OCI-LY1 (cell line): ENCODE data around the gene PLAAT2.

Experiments used
- H2AFZ ChIP-seq: fragments of 200-600 bp; sonication (generic), shearing (Covaris generic); 2 replicates; pipeline ENCODE4 v1.6.0; 2014; ENCODE audit warnings: antibody characterized with exemption, mild to moderate bottlenecking, low read length
- H3F3A ChIP-seq: fragments of 200-600 bp; sonication (generic), shearing (Covaris generic); 2 replicates; pipeline ENCODE4 v1.6.0; 2014; ENCODE audit warnings: mild to moderate bottlenecking, antibody characterized with exemption, low read length, moderate library complexity; ENCODE audit not compliant: insufficient read depth
- H3K27ac ChIP-seq: fragments of 200-600 bp; sonication (generic); 2 replicates; pipeline ENCODE4 v1.5.1; 2014; ENCODE audit warnings: low read length, mixed run types, mild to moderate bottlenecking, low read depth; ENCODE audit not compliant: poor library complexity, severe bottlenecking
- H3K27me3 ChIP-seq: fragments of 200-600 bp; sonication (generic); 2 replicates; pipeline ENCODE4 v1.6.0; 2014; ENCODE audit warnings: antibody characterized with exemption, mild to moderate bottlenecking, low read length, moderate library complexity; ENCODE audit not compliant: insufficient read depth
- H3K36me3 ChIP-seq: fragments of 200-600 bp; sonication (generic); 2 replicates; pipeline ENCODE4 v1.6.1; 2014; ENCODE audit warnings: mild to moderate bottlenecking, antibody characterized with exemption, low read length, moderate library complexity, mixed read lengths; ENCODE audit not compliant: insufficient read depth
- H3K4me1 ChIP-seq: fragments of 200-600 bp; sonication (generic); 2 replicates; pipeline ENCODE4 v1.5.1; 2014; ENCODE audit warnings: mild to moderate bottlenecking, low read length, moderate library complexity; ENCODE audit not compliant: insufficient read depth, severe bottlenecking
- H3K4me2 ChIP-seq: fragments of 200-600 bp; sonication (generic), shearing (Covaris generic); 2 replicates; pipeline ENCODE4 v1.6.1; 2014; ENCODE audit warnings: low read length
- H3K4me3 ChIP-seq: fragments of 200-600 bp; sonication (generic); 2 replicates; pipeline ENCODE4 v1.5.1; 2014; ENCODE audit warnings: low read length, low read depth, mild to moderate bottlenecking, mixed read lengths; ENCODE audit not compliant: poor library complexity, severe bottlenecking
- H3K79me2 ChIP-seq: fragments of 200-600 bp; shearing (Covaris generic); 2 replicates; pipeline ENCODE4 v1.6.1; 2016; ENCODE audit warnings: mixed run types, low read length, mixed read lengths; ENCODE audit not compliant: insufficient read depth
- H3K9ac ChIP-seq: fragments of 200-600 bp; sonication (generic), shearing (Covaris generic); 2 replicates; pipeline ENCODE4 v1.6.1; 2014; ENCODE audit warnings: mild to moderate bottlenecking, low read length, mixed read lengths
- H3K9me2 ChIP-seq: fragments of 200-600 bp; sonication (generic), shearing (Covaris generic); 2 replicates; pipeline ENCODE4 v1.6.1; 2014; ENCODE audit warnings: low read depth, mild to moderate bottlenecking, low read length, mixed read lengths
- H3K9me3 ChIP-seq: fragments of 200-600 bp; shearing (Covaris generic); 2 replicates; pipeline ENCODE4 v1.6.1; 2014; ENCODE audit warnings: low read length, mixed read lengths
- H4K20me1 ChIP-seq: fragments of 200-600 bp; sonication (generic), shearing (Covaris generic); 2 replicates; pipeline ENCODE4 v1.6.0; 2016; ENCODE audit warnings: mild to moderate bottlenecking, low read length; ENCODE audit not compliant: insufficient read depth
- EZH2 ChIP-seq: fragments of 200-600 bp; sonication (generic), shearing (Covaris generic); IDR thresholded peaks from 2 replicates; pipeline ENCODE4 v1.8.0; 2017; ENCODE audit warnings: borderline replicate concordance, mixed run types, mild to moderate bottlenecking, antibody characterized with exemption, low read length, moderate library complexity, mixed read lengths
- TF ChIP-seq, protein P1 (sequence below): fragments of 200-600 bp; sonication (generic), shearing (Covaris generic); IDR thresholded peaks from 2 replicates; pipeline ENCODE4 v1.5.1; 2017; ENCODE audit warnings: mild to moderate bottlenecking, antibody characterized with exemption, low read length, moderate library complexity, mixed read lengths

PLAAT2 gene

DNA sequence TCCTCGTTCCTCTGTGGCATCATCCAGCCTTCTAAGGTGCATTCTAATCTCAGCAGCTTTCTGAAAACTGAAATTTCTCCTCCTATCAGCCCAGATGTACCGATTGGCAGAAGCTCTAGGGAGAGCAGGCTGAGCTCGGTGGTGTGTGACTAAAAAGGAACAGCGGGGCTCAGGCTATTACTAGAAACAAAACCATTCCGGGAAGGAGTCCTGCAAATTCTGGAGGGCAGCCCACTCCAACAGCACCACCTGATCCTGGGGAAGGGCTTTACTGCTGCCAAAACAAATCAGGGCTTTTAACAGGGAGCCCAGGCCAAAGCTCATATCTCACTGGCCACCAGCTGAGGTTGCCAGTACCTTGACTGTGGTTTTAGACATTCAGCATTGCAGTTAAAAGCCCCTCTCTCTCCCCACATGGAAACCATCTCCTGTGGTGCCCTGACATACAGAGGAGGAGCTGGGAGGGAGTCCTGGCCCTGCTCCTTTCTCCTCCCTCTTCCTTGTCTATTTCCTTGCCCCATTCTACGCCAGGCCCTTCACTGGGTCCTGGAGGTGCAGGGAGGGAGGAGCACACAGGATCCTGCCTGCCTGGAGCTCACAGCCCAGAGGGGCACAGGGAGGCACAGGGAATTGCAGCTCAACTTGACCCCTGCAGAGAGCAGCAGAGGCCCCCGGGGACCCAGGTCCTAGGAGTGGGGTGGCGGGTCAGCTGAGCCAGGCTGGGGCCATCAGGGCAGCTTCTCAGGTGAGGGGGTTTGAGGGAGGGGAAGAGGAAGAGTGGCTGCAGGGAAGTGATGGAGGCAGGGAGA lies 25.7 kb downstream of the PLAAT2 start:
- no peaks in the 10 kb centered on the region for H3K9me3 ChIP-seq

DNA sequence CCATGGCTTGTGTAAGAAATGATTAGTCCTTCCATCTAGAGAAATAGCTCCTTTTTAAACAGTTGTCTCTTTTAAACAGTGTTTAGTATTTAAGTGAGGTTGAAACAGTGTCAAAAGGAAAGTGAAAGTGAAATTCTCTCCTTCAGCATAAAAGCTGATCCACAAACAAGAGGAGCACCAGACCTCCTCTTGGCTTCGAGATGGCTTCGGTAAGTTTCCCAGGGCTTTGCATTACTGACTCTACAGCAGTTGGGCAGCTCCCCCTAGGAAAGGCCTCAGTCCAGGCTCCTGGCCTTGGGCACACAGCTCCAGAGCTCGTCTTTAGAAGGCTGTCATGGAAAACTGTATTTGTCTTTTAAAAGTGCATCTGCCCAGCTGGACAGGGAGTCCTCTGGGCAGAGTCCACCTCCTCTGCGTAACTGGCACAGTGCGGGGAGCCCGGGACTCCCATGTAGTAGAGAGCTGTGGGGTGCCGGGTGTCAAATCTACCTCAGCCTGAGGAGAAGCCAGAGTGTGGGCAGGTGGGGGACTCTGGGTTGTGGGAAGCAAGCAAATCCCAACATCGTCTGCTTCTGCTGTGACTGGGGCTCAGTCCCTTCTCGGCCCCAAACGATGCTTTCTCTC lies 26.4 kb downstream of the PLAAT2 start, which contains the start of gene PLAAT4:
Gene PLAAT4, plus strand, starts transcription at position 140 of the 624 bp plus-strand sequence. Its CDS starts 61 bp downstream, at position 201.
- Histone ChIP-seq H3F3A (no peaks in the 10 kb centered on the region), H3K9me2 (no peaks in the 10 kb centered on the region), H3K4me1 (peaks cover 11% of the 10 kb centered on the region), H4K20me1 (no peaks in the 10 kb centered on the region), H3K27me3 (no peaks in the 10 kb centered on the region), H3K4me2 (peak within 1 kb of the TSS; percentile 46), H3K9me3 (no peaks in the 10 kb centered on the region), H3K79me2 (no peaks in the 10 kb centered on the region), H3K36me3 (no peaks in the 10 kb centered on the region), H3K27ac (no peak within 1 kb of the TSS), H2AFZ (peak within 1 kb of the TSS; percentile 23), H3K4me3 (peak within 1 kb of the TSS; percentile 21), H3K9ac (no peak within 1 kb of the TSS; the same call in 1 of the 2 replicates)
- TF ChIP-seq, protein P1, sequence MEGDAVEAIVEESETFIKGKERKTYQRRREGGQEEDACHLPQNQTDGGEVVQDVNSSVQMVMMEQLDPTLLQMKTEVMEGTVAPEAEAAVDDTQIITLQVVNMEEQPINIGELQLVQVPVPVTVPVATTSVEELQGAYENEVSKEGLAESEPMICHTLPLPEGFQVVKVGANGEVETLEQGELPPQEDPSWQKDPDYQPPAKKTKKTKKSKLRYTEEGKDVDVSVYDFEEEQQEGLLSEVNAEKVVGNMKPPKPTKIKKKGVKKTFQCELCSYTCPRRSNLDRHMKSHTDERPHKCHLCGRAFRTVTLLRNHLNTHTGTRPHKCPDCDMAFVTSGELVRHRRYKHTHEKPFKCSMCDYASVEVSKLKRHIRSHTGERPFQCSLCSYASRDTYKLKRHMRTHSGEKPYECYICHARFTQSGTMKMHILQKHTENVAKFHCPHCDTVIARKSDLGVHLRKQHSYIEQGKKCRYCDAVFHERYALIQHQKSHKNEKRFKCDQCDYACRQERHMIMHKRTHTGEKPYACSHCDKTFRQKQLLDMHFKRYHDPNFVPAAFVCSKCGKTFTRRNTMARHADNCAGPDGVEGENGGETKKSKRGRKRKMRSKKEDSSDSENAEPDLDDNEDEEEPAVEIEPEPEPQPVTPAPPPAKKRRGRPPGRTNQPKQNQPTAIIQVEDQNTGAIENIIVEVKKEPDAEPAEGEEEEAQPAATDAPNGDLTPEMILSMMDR: no peak
- no peak for TF ChIP-seq EZH2

More for the DNA sequence above, 25.7 kb downstream of the PLAAT2 start:
- H3K9me2 ChIP-seq: no peaks in the 10 kb centered on the region
- H3K36me3 ChIP-seq: no peaks in the 10 kb centered on the region
- H3K79me2 ChIP-seq: no peaks in the 10 kb centered on the region
- H3K4me1 ChIP-seq: peaks cover 11% of the 10 kb centered on the region
- H4K20me1 ChIP-seq: no peaks in the 10 kb centered on the region
- H3F3A ChIP-seq: no peaks in the 10 kb centered on the region
- no peaks in the 10 kb centered on the region for H3K27me3 ChIP-seq
- no peak overlapping the region for H3K4me3 ChIP-seq
- peak overlapping the region; percentile 46 for H3K4me2 ChIP-seq
- no peak overlapping the region for H2AFZ ChIP-seq
- TF ChIP-seq, protein P1: no peak
- no peak for TF ChIP-seq EZH2
- H3K27ac ChIP-seq: no peak overlapping the region
- H3K9ac ChIP-seq: no peak overlapping the region

DNA sequence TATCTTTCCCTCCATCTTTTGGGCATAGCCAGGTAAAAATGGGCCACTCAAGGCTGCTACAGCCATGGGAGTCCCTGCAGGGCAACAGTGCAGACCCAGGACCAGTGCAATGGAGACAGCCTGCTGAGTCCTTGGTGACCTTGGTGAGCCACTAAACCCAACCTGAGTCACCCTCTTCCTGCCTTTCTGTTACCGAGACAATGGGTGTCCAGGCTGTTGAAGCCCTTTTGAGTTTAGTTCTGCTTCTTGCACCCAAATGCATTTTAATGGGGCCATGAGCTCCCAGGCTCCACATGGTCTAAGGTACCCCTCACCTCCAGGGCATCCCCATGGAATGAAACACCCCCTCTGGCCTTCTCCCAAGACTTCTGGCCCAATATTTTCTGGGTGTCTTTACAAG lies 27.4 kb downstream of the PLAAT2 start:
- Histone ChIP-seq H3K79me2 (no peaks in the 10 kb centered on the region), H3K27me3 (no peaks in the 10 kb centered on the region), H4K20me1 (no peaks in the 10 kb centered on the region), H3K4me3 (no peak overlapping the region), H3K9me3 (no peaks in the 10 kb centered on the region), H3K27ac (no peak overlapping the region), H3F3A (no peaks in the 10 kb centered on the region), H3K9me2 (no peaks in the 10 kb centered on the region), H3K9ac (no peak overlapping the region), H3K4me2 (no peak overlapping the region), H2AFZ (no peak overlapping the region), H3K36me3 (no peaks in the 10 kb centered on the region), H3K4me1 (peaks cover 11% of the 10 kb centered on the region)
- TF ChIP-seq, protein P1: no peak
- no peak for TF ChIP-seq EZH2
